ENCODE results near the gene PCDHGA3.
"Not testable (repeated sequence)": the region's sequence is repeated elsewhere in the genome, so short reads cannot be mapped to it uniquely, and the experiment has no call there.

The PCDHGA3 gene

DNA sequence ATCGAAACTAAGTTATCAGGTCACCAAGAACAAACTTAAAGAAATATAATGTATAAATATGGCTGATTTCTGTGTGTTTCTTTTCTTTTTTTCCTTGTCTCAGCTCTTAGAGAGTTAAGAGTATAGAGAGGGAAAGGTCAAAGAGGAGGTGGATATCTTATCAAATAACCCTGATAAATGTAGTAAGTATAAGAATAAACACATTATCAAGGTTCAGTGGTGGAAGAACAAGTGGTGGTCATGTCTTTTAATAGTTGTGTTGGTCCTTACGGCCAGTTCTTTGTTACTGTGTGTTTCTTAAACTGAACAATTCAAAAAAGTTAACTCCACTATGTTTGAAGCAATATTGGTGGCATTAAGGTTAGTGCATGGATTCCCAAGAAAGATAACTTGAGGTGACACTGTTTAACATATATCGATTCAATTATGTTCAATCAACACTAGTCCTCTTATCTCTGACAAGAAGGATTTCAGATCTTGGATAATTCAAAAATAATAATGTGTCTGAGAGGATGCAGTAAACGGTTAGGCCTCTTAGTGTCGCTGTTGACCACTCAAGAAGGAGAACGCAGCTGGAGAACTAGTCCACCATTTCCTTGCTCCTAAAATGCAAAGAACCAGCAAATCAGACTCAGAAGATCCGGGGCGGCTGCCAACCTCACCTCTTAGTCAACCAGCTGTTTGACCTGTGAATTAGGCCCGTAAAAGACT lies at the start of gene PCDHGA3:
TSS of gene PCDHGA3 (plus strand) at position 588 of the 711 bp plus-strand sequence. CDS start 205 bp downstream, outside the sequence.
- in situ Hi-C loops (cut with MboI; ENCODE audit: low sequenced_read_pairs), result no loop called here

DNA sequence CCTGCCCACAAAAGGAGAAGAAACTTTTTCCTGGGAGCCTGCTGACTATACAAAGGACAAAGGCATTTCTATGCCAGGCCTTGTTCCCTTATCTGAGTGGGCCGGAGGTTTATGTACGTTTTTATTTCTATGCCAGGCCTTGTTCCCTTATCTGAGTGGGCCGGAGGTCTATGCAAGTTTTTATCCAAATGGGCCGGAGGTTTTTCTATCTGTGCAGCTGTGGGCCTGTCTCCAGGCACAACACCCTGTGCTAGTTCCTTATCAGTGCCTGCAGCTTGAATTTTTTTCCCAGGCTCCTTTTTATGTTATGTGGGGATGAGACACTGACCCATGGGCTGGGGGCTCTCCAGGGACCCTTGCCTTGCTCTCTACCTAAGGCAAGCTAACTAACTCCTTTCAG lies 45.3 kb upstream of the PCDHGA3 start:
- in situ Hi-C loops (cut with MboI; ENCODE audit: low sequenced_read_pairs), result no loop called here

DNA sequence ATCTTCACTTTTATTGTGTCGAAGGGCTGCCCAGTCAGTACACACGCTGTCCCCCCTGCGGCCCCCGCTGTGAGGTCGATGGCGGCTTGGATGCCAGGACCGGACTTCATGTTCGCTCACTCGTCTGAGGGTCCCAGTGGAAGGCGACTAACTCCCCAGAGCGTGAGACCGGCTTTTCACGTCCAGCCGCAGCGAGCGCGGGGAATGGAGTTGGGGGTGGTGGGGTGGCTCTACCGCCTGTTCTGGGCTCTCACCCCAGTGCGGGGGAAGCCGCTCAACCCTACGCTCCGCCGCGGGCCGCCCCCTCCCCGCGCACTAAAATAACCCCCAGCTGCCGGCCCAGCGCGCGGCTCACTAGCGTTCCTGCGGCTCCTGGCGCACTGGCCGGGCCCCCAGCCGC lies 39.9 kb upstream of the PCDHGA3 start, which contains the start of gene SLC25A2:
TSS of gene SLC25A2 (minus strand) at position 294 of the 400 bp plus-strand sequence. CDS start at position 110, 184 bp downstream.
- in situ Hi-C loops (cut with MboI; ENCODE audit: low sequenced_read_pairs), result no loop called here

DNA sequence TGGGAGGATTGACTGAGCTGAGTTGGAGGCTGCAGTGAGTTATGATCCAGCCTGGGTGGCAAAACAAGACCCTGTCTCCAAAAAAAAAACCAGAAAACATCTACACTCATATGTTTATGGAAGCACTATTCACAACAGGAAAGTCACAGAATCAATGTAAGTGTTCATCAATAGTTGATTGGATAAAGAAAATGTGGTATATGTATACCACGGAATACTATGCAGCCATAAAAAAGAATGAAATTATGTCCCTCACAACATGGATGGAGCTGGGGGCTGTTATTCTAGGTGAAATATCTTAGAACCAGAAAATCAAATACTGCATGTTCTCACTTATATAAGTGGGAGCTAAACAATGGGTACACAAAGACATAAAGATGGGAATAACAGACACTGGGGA lies 37.0 kb upstream of the PCDHGA3 start:
- in situ Hi-C loops (cut with MboI; ENCODE audit: low sequenced_read_pairs), result no loop called here

DNA sequence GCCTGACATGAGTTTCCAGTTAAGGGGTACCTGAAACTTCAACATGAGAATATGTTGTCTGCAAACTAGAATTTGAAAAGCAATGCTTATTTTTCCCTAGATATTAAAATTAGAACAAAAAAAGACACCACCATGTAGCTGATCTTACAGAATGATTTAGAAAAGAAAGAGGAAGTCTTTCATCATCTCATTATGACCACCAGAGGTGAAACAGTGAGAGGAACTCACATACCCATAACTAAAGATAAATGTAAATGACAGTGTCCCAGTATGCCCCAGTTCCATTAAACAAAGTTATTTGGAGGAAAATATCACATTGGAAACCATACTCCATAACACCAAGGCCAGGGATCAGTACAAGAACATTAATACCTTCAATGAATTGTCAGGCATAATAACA lies 29.9 kb upstream of the PCDHGA3 start:
- in situ Hi-C loops (cut with MboI; ENCODE audit: low sequenced_read_pairs), result no loop called here

DNA sequence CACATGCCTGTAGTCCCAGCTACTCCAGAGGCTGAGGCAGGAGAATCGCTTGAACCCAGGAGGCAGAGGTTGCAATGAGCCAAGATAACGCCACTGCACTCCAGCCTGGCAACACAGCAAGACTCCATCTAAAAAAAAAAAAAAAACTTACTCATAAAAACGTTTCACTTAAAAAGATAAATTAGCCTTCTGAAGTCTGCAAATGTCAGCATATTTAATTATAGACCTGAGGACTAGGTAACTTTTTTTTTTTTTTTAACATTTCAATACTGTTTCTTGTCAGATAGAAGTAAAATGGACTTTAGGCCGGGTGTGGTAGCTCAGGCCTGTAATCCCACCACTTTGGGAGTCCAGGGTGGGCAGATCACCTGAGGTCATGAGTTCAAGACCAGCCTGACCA lies 26.7 kb upstream of the PCDHGA3 start:
- in situ Hi-C loops (cut with MboI; ENCODE audit: low sequenced_read_pairs), result not testable (repeated sequence)

DNA sequence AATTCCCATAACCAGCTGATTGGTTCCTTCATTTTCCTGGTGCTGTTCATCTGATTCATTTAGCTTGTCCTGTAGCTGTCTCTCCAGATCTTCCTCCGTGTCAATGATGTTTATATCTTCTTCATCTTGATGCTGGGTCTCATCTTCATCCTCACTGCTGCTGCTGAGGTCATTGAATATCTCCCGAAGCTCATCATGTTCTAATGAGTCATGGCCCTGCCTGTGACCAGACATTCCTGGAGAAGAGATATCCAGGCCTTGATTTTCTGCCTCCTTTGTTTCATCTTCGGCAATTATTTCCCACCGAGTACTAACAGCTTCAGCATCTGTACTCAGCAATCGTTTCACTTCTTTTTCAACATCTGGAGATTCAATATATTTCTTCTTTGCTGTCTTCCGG lies 24.4 kb upstream of the PCDHGA3 start:
- in situ Hi-C loops (cut with MboI; ENCODE audit: low sequenced_read_pairs), result no loop called here

DNA sequence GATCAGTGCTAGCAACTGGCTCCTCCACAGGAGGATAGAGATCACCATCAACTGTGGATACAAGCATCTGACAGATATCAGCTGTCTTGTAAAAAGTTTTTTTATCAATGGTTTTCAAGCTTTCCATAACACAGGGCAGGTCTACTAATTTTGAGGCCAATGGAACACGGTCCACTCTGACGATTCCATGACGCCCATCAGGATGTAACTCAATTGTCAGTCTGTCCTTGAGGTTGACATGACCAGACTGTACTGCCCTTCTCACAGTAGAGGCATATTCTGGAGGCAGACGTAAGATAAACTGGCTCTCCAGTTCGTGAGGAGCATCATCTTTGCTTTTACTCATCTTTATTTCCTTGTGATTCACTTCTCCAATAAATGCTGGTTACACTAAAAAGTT lies 23.9 kb upstream of the PCDHGA3 start:
- in situ Hi-C loops (cut with MboI; ENCODE audit: low sequenced_read_pairs), result no loop called here

DNA sequence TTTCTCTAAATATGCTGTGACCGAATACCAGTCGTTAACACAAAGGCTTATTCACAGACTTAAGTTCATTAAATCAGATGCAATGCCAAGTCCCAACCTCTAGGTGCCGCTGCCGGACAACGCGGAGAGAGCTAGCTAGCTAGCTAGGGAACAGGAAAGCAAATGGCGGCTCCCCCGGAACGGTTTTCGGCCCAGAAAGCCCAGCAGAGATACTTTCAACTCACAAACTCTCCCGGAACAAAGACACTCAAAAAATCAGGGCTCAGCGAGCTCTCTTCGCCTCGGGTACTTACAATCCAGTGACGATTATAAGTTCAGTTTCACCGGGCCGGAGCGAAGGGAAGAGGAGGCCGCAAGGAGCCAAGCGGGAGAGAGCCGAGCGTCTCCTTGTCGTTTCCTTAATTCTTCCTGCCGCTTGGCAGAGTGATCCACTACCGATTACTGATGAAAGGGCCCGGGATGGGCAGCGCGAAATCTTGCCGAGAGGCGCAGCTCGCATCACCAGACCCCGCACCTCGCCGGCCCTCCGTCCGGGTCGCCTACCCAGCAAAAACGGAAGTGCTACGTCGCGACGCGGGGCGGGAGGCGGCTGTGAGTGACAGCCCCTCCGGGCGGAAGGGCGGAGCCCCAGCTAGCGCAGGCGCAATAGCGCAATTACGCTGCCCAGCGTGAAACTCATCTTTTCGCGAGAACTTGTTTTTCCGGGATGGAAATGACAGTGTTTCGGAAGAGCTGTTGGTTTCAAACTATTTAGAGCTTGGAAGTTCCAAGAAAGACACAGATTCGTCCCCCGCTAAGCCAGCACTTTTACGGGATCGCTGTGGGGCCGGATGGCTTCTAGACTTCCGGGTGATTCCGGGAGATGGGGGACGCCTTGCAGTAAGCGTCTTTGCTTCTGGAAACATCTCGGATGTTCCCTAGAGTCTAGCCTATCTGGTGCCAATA lies 23.1 kb upstream of the PCDHGA3 start, which contains the start of gene TAF7:
TSS of gene TAF7 (minus strand) at position 560 of the 945 bp plus-strand sequence. CDS start 740 bp downstream, outside the sequence.
- in situ Hi-C loops (cut with MboI; ENCODE audit: low sequenced_read_pairs), result no loop called here

DNA sequence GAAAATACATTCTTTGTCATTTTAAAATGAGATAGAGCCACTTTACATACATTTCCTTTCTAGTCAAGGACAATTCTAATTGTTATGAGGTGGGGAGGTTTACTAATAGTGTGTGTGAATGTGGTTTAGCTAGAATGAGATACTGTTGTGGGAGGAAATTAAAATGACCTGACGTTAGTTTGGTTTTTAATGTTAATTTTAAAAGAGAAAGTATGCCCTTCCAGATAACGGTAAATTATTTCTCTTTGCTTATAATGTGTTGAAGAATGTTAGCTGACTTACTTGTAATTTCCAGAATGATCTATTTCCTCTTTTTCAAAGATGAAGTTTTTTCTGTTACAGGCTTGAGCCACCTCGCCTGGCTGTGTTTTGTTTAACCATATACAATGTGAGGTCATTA lies 21.4 kb upstream of the PCDHGA3 start:
- in situ Hi-C loops (cut with MboI; ENCODE audit: low sequenced_read_pairs), result no loop called here

DNA sequence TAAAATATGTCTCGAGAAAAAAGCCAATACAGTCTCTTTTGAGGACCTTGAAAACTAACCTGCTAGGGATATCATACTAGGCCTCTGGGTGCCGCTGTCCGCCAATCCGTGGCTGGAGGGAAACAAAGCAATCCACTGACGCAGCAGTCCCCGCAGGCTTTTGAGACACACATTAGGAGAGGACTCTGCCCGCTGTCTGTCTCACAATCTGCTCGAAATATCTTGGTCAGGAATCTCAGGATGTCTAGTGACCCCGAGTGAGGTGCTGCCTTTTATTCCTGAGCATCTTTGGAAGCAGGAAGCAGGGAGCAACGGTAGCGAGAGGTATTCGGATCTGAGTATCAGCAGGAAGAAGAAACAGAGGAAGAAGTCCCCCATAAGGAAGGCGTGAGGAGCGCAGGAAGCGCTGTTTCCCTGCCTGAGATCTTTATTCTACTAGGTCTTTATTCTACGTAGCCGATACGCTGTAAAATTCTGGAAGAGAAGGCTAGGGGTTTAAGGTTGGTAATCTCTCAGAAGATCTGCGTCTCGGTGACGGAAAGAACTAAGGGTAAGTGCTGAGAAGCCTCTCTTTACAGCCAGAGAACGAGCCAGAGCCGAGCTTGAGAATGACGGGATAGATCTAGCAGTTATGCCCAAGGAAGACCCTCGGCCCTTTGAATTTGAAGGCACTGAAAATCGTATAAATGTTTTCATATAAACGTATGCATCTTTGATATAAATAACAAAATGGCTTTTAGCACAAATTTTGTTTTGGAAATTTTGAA lies 17.4 kb upstream of the PCDHGA3 start:
- in situ Hi-C loops (cut with MboI; ENCODE audit: low sequenced_read_pairs), result no loop called here

DNA sequence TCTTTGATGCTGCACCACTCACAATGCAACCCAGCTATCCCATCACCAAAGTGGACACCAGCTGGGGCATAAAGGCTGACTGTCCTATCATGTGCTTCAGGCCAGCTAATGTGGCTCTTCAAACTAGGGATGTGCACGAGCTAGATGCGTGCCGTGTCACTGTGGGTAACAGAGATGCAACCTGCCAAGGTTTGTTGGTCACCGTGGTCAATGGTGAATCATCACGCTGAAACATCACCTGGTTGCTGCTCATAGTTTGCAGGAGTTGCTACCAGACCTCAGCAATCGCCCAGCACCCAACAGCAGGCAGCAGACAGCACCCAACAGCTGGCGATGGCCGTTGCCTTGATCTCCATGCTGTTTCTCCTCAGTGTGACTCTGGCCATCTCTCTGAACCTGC lies 15.4 kb upstream of the PCDHGA3 start:
- in situ Hi-C loops (cut with MboI; ENCODE audit: low sequenced_read_pairs), result no loop called here

DNA sequence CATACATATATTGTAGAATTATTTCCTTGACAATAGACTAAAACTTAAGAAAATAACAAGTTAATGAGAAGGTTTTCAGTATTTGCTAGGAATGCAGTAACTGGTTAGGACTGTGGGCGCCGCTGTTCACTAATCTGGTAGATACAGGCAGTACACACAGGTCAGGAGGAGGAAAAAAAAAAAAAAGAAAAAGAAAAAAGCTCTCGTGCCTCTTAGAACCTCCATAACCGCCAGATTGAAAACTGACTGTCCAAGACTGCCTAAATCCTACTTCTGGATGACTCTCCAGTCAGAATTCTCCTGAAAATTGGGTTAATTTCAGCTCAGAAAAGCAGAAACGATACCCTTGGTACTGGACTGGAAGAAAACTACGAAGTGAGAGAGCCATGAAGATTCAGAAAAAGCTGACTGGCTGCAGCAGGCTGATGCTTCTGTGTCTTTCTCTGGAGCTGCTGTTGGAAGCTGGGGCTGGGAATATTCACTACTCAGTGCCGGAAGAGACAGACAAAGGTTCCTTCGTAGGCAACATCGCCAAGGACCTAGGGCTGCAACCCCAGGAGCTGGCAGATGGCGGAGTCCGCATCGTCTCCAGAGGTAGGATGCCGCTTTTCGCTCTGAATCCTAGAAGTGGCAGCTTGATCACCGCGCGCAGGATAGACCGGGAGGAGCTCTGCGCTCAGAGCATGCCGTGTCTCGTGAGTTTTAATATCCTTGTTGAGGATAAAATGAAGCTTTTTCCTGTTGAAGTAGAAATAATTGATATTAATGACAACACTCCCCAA lies 13.1 kb upstream of the PCDHGA3 start, which contains the start of gene PCDHGA1:
TSS of gene PCDHGA1 (plus strand) at position 216 of the 782 bp plus-strand sequence.
- in situ Hi-C loops (cut with MboI; ENCODE audit: low sequenced_read_pairs), result no loop called here

DNA sequence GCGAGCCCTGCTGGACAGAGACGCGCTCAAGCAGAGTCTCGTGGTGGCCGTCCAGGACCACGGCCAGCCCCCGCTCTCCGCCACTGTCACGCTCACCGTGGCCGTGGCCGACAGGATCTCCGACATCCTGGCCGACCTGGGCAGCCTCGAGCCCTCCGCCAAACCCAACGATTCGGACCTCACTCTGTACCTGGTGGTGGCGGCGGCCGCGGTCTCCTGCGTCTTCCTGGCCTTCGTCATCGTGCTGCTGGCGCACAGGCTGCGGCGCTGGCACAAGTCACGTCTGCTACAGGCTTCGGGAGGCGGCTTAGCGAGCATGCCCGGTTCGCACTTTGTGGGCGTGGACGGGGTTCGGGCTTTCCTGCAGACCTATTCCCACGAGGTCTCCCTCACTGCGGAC lies 11.1 kb upstream of the PCDHGA3 start:
- in situ Hi-C loops (cut with MboI; ENCODE audit: low sequenced_read_pairs), result not testable (repeated sequence)

DNA sequence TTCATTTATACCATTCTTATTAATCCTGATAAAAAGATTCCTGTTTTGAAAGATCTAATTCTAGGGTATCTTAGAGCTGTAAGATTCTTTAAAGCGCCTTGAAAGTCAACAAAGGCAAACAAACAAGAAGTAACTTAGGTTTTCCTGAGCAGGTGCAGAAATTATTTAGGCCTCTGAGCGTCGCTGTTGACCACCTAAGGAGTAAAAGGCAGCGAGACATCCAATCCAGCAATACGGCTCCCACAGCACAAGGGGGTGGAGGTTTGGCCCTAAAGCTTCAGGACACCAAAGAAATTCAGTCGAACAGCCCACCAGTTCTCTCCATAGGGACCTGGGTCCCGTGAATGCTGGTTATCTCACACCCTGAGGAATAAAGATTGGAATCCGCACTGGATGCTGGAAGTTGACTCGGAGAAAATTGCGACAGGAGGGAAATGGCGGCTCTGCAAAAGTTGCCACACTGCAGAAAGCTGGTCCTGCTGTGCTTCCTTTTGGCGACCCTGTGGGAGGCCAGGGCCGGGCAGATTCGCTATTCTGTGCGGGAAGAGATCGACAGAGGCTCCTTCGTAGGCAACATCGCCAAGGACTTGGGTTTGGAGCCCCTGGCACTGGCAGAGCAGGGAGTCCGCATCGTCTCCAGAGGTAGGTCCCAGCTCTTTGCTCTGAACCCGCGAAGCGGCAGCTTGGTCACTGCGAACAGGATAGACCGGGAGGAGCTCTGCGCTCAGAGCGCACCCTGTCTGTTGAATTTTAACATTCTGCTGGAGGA lies 4.9 kb upstream of the PCDHGA3 start, which contains the start of gene PCDHGA2:
TSS of gene PCDHGA2 (plus strand) at position 223 of the 769 bp plus-strand sequence.
- in situ Hi-C loops (cut with MboI; ENCODE audit: low sequenced_read_pairs), result no loop called here

DNA sequence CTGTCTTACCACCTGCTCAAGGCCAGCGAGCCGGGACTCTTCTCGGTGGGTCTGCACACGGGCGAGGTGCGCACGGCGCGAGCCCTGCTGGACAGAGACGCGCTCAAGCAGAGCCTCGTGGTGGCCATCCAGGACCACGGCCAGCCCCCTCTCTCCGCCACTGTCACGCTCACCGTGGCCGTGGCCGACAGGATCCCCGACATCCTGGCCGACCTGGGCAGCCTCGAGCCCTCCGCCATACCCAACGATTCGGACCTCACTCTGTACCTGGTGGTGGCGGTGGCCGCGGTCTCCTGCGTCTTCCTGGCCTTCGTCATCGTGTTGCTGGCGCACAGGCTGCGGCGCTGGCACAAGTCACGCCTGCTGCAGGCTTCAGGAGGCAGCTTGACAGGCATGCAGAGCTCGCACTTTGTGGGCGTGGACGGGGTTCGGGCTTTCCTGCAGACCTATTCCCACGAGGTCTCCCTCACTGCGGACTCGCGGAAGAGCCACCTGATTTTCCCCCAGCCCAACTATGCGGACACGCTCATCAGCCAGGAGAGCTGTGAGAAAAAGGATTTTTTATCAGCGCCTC lies 2.8 kb upstream of the PCDHGA3 start:
- in situ Hi-C loops (cut with MboI; ENCODE audit: low sequenced_read_pairs), result not testable (repeated sequence)

DNA sequence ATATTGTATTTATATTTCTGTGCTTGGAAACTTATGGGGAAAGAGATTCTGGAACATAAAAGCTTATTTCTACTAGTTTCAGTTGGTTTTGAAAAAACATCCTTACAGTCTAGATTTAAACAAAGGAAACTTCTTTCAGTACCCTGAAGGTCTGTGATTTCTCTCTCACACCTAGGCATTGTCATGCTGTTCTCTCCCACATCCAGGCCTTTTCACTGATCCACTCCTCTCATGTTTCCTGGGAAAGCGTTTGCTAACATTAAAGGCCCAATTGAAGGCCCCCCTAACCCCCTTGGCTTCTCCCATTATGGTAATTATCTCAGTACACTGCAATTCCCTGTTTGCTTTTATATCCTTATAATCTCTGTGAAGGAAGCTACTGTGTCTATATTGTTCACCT lies 856 bp upstream of the PCDHGA3 start:
- in situ Hi-C loops (cut with MboI; ENCODE audit: low sequenced_read_pairs), result no loop called here

DNA sequence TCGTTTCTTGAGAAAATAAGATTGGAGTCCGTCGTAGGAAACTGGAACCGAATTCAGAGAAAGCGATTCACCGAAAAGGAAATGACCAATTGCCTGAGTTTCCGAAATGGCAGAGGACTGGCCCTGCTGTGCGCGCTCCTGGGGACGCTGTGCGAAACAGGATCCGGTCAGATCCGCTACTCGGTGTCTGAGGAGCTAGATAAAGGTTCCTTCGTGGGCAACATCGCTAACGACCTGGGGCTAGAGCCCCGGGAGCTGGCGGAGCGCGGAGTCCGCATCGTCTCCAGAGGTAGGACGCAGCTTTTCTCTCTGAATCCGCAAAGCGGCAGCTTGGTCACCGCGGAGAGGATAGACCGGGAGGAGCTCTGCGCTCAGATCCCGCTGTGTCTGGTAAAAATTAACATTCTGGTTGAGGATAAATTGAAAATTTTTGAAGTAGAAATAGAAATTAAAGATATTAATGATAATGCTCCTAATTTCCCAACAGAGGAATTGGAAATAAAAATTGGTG lies 379 bp downstream of the PCDHGA3 start:
- in situ Hi-C loops (cut with MboI; ENCODE audit: low sequenced_read_pairs), result no loop called here

DNA sequence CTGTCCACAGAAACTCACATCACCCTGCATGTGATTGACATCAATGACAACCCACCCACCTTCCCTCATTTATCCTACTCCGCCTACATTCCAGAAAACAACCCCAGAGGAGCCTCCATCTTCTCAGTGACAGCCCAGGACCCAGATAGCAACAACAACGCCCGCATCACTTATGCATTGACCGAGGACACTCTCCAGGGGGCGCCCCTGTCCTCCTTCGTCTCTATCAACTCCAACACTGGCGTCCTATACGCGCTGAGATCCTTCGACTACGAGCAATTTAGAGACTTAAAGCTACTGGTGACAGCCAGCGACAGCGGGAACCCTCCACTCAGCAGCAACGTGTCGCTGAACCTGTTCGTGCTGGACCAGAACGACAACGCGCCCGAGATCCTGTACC lies 1.7 kb downstream of the PCDHGA3 start:
- in situ Hi-C loops (cut with MboI; ENCODE audit: low sequenced_read_pairs), result no loop called here
